Fibroblast of lung (primary cell): ENCODE measurements around the gene IL20RA. TPM values are rescaled to one million over a fixed set of nuclear protein-coding genes. Genes with fewer than 3 reads are reported as not detected.
A peak's percentile ranks its signal among the peaks of the same experiment; 100 is the strongest.

Source experiments
- DNase-seq, 2 donors: peaks; one replicate each; pipeline versions ENCODE4 v3.0.0 to v3.0.0-alpha.2; 2010; ENCODE audit warnings: low read depth in 2 of 2
- H2AFZ ChIP-seq: 2 replicates; pipeline ENCODE4 v1.5.1; 2012; ENCODE audit warnings: low read length, control low read depth, inconsistent platforms
- H3K27ac ChIP-seq: 2 replicates; pipeline ENCODE4 v1.5.1; 2011; ENCODE audit warnings: low read length, control low read depth; ENCODE audit not compliant: insufficient read depth
- H3K27me3 ChIP-seq: 2 replicates; pipeline ENCODE4 v1.5.1; 2011; ENCODE audit warnings: mild to moderate bottlenecking, low read length; ENCODE audit not compliant: control insufficient read depth, insufficient read depth
- H3K36me3 ChIP-seq: 2 replicates; pipeline ENCODE4 v1.5.1; 2011; ENCODE audit warnings: low read length; ENCODE audit not compliant: control insufficient read depth, insufficient read depth
- H3K4me1 ChIP-seq: 2 replicates; pipeline ENCODE4 v1.5.1; 2011; ENCODE audit warnings: low read length; ENCODE audit not compliant: control insufficient read depth, insufficient read depth; ENCODE audit errors: extremely low read depth
- H3K4me2 ChIP-seq: 2 replicates; pipeline ENCODE4 v1.5.1; 2011; ENCODE audit warnings: low read length, control low read depth; ENCODE audit not compliant: insufficient read depth; ENCODE audit errors: extremely low read depth
- H3K4me3 ChIP-seq, 4 experiments: fragments of 200-600 bp in 1 of 4; sonication (generic) in 1 of 4; replicated peaks in 1 of 4; 2 replicates each; pipeline ENCODE4 v1.5.1; 2011 to 2016; ENCODE audit warnings: low read length in 4 of 4, low read depth in 3 of 4, mild to moderate bottlenecking in 3 of 4, control low read depth in 2 of 4, inconsistent platforms in 1 of 4, mixed read lengths in 1 of 4; ENCODE audit not compliant: insufficient read depth in 1 of 4; ENCODE audit errors: control extremely low read depth in 1 of 4
- H3K79me2 ChIP-seq: 2 replicates; pipeline ENCODE4 v1.5.1; 2012; ENCODE audit warnings: mild to moderate bottlenecking, low read length, inconsistent platforms; ENCODE audit not compliant: control insufficient read depth, insufficient read depth
- H3K9ac ChIP-seq: 2 replicates; pipeline ENCODE4 v1.5.1; 2011; ENCODE audit warnings: mild to moderate bottlenecking, low read length, control low read depth; ENCODE audit not compliant: insufficient read depth
- H3K9me3 ChIP-seq: 2 replicates; pipeline ENCODE4 v1.5.1; 2012; ENCODE audit warnings: low read depth, low read length; ENCODE audit not compliant: control insufficient read depth, insufficient read depth
- H4K20me1 ChIP-seq: 2 replicates; pipeline ENCODE4 v1.5.1; 2011; ENCODE audit warnings: low read length; ENCODE audit not compliant: control insufficient read depth, insufficient read depth; ENCODE audit errors: extremely low read depth
- EZH2 ChIP-seq: IDR thresholded peaks from 2 replicates; pipeline ENCODE4 v1.5.1; 2012; ENCODE audit warnings: low read length, control low read depth, mild to moderate bottlenecking; ENCODE audit errors: missing control alignments
- polyA plus RNA-seq, 2 donors: library from polyadenylated mRNA; depleted of rRNA in 1 of 2; stranded (reverse) in 1 of 2; unstranded in 1 of 2; fragments of >200 nt; gene quantifications; 2 replicates each; pipeline ENCODE4 v1.2.1, GENCODE V29; 2011 to 2012; ENCODE audit warnings: missing spikeins in 1 of 2
- total RNA-seq: library from RNA; depleted of rRNA; stranded (reverse); fragments of >200 nt; gene quantifications from 2 replicates; pipeline ENCODE4 v1.2.1, GENCODE V29; 2014
- TF ChIP-seq, protein P1 (sequence below), 2 donors: IDR thresholded peaks in 1 of 2; conservative IDR thresholded peaks in 1 of 2; 1 replicate in 1 of 2; 2 replicates in 1 of 2; pipeline ENCODE4 v1.5.1; 2011 to 2012; ENCODE audit warnings: low read length in 2 of 2, control low read depth in 1 of 2, inconsistent platforms in 1 of 2, low read depth in 1 of 2, mild to moderate bottlenecking in 1 of 2

IL20RA gene
- total and polyA plus RNA-seq, 2 donors (not counting 1 experiment from before 2014, with no cell fraction given): 0.10 to 0.33 TPM

- Histone ChIP-seq H3K79me2 (no peaks in the 10 kb centered on the region), H3K36me3 (no peaks in the 10 kb centered on the region), H3K4me1 (no peaks in the 10 kb centered on the region), H3K4me3 (peak overlapping the region in 2 of 4 experiments; percentile 44 to 58), H2AFZ (no peak overlapping the region), H3K9me3 (no peaks in the 10 kb centered on the region), H3K27me3 (peaks cover 9% of the 10 kb centered on the region), H3K27ac (no peak overlapping the region), H4K20me1 (no peaks in the 10 kb centered on the region), H3K4me2 (peak overlapping the region; percentile 48), H3K9ac (no peak overlapping the region)
- peak; percentile 79 for TF ChIP-seq EZH2
- TF ChIP-seq, protein P1, sequence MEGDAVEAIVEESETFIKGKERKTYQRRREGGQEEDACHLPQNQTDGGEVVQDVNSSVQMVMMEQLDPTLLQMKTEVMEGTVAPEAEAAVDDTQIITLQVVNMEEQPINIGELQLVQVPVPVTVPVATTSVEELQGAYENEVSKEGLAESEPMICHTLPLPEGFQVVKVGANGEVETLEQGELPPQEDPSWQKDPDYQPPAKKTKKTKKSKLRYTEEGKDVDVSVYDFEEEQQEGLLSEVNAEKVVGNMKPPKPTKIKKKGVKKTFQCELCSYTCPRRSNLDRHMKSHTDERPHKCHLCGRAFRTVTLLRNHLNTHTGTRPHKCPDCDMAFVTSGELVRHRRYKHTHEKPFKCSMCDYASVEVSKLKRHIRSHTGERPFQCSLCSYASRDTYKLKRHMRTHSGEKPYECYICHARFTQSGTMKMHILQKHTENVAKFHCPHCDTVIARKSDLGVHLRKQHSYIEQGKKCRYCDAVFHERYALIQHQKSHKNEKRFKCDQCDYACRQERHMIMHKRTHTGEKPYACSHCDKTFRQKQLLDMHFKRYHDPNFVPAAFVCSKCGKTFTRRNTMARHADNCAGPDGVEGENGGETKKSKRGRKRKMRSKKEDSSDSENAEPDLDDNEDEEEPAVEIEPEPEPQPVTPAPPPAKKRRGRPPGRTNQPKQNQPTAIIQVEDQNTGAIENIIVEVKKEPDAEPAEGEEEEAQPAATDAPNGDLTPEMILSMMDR (conservative IDR thresholded peaks at IDR 0.05 in 1 of 2, IDR thresholded peaks at IDR 0.05 in 1 of 2; ENCODE audit: low read depth in 1 of 2, low read length in 2 of 2): no peak
- peak in 1 of 2 donors; percentile 6 for DNase-seq
Observed at GRCh38 chr6:136989571-136990241, 55.1 kb downstream of the IL20RA start.

- no peak overlapping the region for H3K4me3 ChIP-seq
- no peaks in the 10 kb centered on the region for H3K4me1 ChIP-seq
- H4K20me1 ChIP-seq: no peaks in the 10 kb centered on the region
- peaks cover 9% of the 10 kb centered on the region for H3K27me3 ChIP-seq
- no peak overlapping the region for H2AFZ ChIP-seq
- H3K4me2 ChIP-seq: no peak overlapping the region
- H3K9ac ChIP-seq: no peak overlapping the region
- no peak for DNase-seq
- TF ChIP-seq, protein P1 (conservative IDR thresholded peaks at IDR 0.05 in 1 of 2, IDR thresholded peaks at IDR 0.05 in 1 of 2; ENCODE audit: low read depth in 1 of 2, low read length in 2 of 2): no peak
- no peak for TF ChIP-seq EZH2
- H3K9me3 ChIP-seq: no peaks in the 10 kb centered on the region
- no peaks in the 10 kb centered on the region for H3K36me3 ChIP-seq
- H3K27ac ChIP-seq: no peak overlapping the region
- no peaks in the 10 kb centered on the region for H3K79me2 ChIP-seq
Observed at GRCh38 chr6:136987526-136987925, 57.2 kb downstream of the IL20RA start.

DNA sequence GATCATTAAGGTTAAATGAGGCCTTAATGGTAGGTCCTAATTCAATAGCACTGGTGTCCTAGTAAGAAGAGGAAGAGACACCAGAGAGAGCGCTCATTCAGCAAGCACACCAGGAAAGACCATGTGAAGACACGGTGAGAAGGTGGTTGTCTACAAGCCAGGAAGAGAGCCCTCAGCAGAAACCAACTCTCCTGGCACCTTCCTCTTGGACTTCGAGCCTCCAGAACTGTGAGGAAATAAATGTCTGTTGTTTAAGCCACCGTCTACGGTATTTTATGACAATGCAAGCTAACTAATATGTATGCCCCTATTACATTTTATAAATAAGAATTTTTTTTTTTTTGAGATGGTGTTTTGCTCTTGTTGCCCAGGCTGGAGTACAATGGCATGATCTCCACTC is 59.3 kb downstream of the IL20RA start:
- H3K4me2 ChIP-seq: no peak overlapping the region
- no peak overlapping the region for H3K27ac ChIP-seq
- H3K4me1 ChIP-seq: no peaks in the 10 kb centered on the region
- no peak for DNase-seq
- peaks cover 6% of the 10 kb centered on the region for H3K27me3 ChIP-seq
- no peak overlapping the region for H3K4me3 ChIP-seq
- no peaks in the 10 kb centered on the region for H4K20me1 ChIP-seq
- H3K79me2 ChIP-seq: no peaks in the 10 kb centered on the region
- no peak overlapping the region for H3K9ac ChIP-seq
- H3K9me3 ChIP-seq: no peaks in the 10 kb centered on the region
- no peaks in the 10 kb centered on the region for H3K36me3 ChIP-seq
- H2AFZ ChIP-seq: no peak overlapping the region
- TF ChIP-seq, protein P1 (conservative IDR thresholded peaks at IDR 0.05 in 1 of 2, IDR thresholded peaks at IDR 0.05 in 1 of 2; ENCODE audit: low read depth in 1 of 2, low read length in 2 of 2): no peak
- no peak for TF ChIP-seq EZH2
